Memory B cell (primary cell): ENCODE data around the gene SEC14L2.
"Not testable (repeated sequence)": the region's sequence is repeated elsewhere in the genome, so short reads cannot be mapped to it uniquely, and the experiment has no call there.

Experiments used
- ATAC-seq: fragments of 150-1000 bp; cut with Tn5 transposase; 2 replicates; pipeline ENCODE4 v1.10.0; 2021; ENCODE audit warnings: low read depth, mild to moderate bottlenecking, moderate library complexity
- DNase-seq, 2 donors: peaks; one replicate each; pipeline ENCODE4 v3.0.0; 2022; ENCODE audit warnings: low spot score in 2 of 2
- H3K27ac Mint-ChIP-seq: one replicate; pipeline ENCODE4 v1.8.0; 2022; ENCODE audit warnings: mild to moderate bottlenecking, moderate library complexity, mixed read lengths
- H3K27me3 Mint-ChIP-seq: one replicate; pipeline ENCODE4 v1.8.0; 2022; ENCODE audit warnings: mixed read lengths
- H3K36me3 Mint-ChIP-seq: one replicate; pipeline ENCODE4 v1.8.0; 2022; ENCODE audit warnings: mild to moderate bottlenecking, mixed read lengths
- H3K4me1 Mint-ChIP-seq: one replicate; pipeline ENCODE4 v1.8.0; 2022; ENCODE audit warnings: mixed read lengths
- H3K4me3 Mint-ChIP-seq: one replicate; pipeline ENCODE4 v1.8.0; 2022; ENCODE audit warnings: mild to moderate bottlenecking, moderate library complexity, mixed read lengths
- H3K9me3 Mint-ChIP-seq: one replicate; pipeline ENCODE4 v1.8.0; 2022; ENCODE audit warnings: mixed read lengths

Gene SEC14L2

DNA sequence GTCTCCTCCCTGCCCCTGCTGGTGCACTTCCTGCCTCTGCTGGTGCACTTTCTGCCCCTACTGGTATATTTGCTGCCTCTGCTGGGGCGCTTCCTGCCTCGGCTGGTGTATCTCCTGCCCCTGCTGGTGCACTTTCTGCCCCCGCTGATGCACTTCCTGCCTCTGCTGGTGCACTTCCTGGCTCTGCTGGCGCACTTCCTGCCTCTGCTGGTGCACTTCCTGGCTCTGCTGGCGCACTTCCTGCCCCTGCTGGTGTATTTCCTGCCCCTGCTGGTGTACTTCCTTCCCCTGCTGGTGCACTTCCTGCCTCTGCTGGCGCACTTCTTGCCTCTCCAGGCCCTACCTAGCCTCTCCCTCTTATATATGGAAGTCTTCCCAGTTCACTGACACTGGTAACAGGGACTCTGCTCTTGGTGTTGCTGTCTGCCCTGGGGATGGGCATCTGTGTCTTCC, 38.9 kb downstream of the SEC14L2 start:
- peaks cover 17% of the 10 kb centered on the region for H3K36me3 Mint-ChIP-seq

DNA sequence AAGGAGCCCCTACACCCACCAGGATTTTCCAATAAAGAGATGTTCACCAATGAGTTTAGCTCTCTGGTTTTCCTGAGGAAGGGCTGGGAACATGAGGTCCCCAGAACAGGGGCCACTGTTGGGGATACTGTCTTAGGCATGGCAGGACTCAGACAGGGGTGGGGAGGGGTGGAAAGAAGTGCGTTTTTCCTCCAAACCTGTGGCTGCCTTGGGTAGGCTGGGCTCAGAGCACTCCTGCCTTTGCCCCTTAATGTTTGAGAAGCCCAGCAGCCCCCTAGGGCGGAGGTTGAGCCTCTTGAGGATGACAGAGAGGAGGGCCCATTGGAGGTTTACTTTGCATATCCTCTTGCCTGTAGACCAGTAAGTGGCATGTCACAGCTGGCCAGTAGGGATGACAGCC, 39.4 kb downstream of the SEC14L2 start:
- peaks cover 21% of the 10 kb centered on the region for H3K27me3 Mint-ChIP-seq
- peak overlapping the region; percentile 78 for H3K4me3 Mint-ChIP-seq
- peaks cover 14% of the 10 kb centered on the region for H3K9me3 Mint-ChIP-seq
- H3K27ac Mint-ChIP-seq, result peak overlapping the region; percentile 98
- peaks cover 9% of the 10 kb centered on the region for H3K4me1 Mint-ChIP-seq
- H3K36me3 Mint-ChIP-seq, result peaks cover 17% of the 10 kb centered on the region
- DNase-seq, result no peak
- ATAC-seq, result no peak

More for the DNA sequence above, 38.9 kb downstream of the SEC14L2 start:
- Mint-ChIP-seq H3K27me3 (peaks cover 17% of the 10 kb centered on the region), H3K27ac (peak overlapping the region; percentile 98), H3K4me3 (peak overlapping the region; percentile 78), H3K4me1 (peaks cover 9% of the 10 kb centered on the region), H3K9me3 (peaks cover 14% of the 10 kb centered on the region)
- DNase-seq (peak; percentile 41 to 68), ATAC-seq (peak; percentile 90)

DNA sequence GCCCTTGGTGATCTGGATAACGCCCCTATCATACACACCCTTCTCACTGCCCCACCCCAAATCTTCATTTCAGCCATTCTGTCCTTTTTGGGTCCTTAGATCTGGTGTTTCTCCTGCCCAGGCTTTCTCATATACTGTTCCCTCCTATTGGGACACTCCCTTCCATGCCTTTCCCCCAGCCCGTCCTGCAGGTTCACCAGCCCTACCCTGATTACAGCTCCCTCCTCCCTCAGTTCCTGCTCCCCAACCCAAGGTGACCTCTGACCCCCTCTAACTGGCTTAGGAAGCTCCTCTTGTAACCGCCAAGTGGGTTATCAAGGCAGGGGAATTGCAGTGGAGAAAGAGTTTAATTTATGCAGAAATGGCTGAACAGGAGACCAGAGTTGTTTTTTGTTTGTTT, 41.7 kb downstream of the SEC14L2 start:
- ATAC-seq, result no peak
- Mint-ChIP-seq H3K4me1 (peaks cover 15% of the 10 kb centered on the region), H3K9me3 (peaks cover 18% of the 10 kb centered on the region), H3K27ac (peak overlapping the region; percentile 33), H3K4me3 (no peak overlapping the region), H3K36me3 (peaks cover 19% of the 10 kb centered on the region), H3K27me3 (peaks cover 29% of the 10 kb centered on the region)
- DNase-seq, result no peak

GRCh38 chr22:30439226-30439625, 42.4 kb downstream of the SEC14L2 start:
- peaks cover 18% of the 10 kb centered on the region for H3K9me3 Mint-ChIP-seq
- peaks cover 19% of the 10 kb centered on the region for H3K36me3 Mint-ChIP-seq

DNA sequence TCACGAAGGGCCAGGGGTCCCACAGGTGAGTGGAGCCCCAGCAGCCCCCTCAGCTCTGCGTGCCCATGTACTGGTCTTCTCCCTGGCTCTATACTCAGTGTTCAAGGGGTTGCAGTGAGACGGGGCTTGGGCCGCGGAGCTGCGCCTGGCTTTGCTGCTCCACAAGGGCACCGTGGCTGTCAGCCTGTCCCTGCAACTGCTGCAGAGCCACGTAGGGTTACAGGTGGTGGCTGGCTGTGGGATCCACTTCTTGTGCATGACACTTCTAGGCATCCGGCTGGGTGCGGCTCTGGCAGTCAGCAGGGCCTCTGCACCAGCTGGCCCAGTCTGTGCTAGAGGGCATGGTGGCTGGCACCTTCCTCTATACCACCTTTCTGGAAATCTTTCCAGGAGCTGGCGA, 43.0 kb downstream of the SEC14L2 start:
- Mint-ChIP-seq H3K27me3 (peaks cover 31% of the 10 kb centered on the region), H3K4me1 (peaks cover 15% of the 10 kb centered on the region), H3K9me3 (peaks cover 16% of the 10 kb centered on the region), H3K4me3 (no peak overlapping the region), H3K36me3 (peaks cover 19% of the 10 kb centered on the region), H3K27ac (no peak overlapping the region)
- ATAC-seq (no peak), DNase-seq (no peak)

More at GRCh38 chr22:30439226-30439625, 42.4 kb downstream of the SEC14L2 start:
- Mint-ChIP-seq H3K4me1 (peaks cover 15% of the 10 kb centered on the region), H3K4me3 (no peak overlapping the region), H3K27me3 (peaks cover 31% of the 10 kb centered on the region), H3K27ac (no peak overlapping the region)
- no peak for DNase-seq
- ATAC-seq, result no peak

- H3K27ac Mint-ChIP-seq, result no peak overlapping the region
- DNase-seq (no peak), ATAC-seq (no peak)
- peaks cover 6% of the 10 kb centered on the region for H3K4me1 Mint-ChIP-seq
- H3K36me3 Mint-ChIP-seq, result peaks cover 9% of the 10 kb centered on the region
- H3K4me3 Mint-ChIP-seq, result no peak overlapping the region
- peaks cover 33% of the 10 kb centered on the region for H3K27me3 Mint-ChIP-seq
- peaks cover 8% of the 10 kb centered on the region for H3K9me3 Mint-ChIP-seq
Observed at GRCh38 chr22:30441088-30441487, 44.3 kb downstream of the SEC14L2 start.

DNA sequence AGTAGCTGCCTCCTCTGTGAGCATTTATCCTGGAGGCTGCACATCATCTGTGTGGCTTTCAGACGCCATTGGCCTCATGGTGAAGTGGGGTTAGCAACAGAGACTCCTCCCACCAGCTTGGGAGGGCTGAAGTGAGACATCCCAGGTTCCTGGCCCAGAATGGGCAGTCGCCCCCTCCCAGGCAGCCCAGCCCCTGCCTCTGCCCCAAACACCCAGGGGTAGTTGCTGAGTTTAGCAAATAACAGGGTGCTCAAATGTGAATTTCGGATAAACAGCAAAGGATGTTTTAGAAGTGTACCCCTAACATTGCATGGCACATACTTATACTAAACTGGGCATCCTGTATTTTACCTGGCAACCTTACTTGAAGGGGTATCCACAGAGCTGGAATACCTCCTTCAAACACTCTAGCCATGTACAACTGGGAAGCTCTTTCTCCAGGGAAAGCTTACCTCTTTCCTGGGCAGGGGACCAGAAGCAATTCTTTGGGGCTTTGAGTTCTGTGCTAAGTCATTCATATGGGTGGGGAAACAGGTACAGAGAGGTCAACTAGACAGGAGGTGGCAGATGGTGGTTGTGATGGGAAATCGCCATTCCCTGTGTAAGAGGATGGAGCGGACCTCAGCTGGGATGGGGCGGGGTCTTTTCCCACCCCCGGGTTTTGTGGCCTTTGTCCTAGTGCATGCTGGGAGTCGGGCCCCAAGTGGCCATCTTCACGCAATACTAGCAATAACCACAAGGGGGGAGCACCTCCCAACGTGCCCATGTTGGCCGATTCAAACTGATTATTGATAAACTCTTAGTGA, 48.0 kb downstream of the SEC14L2 start:
- no peak overlapping the region for H3K27ac Mint-ChIP-seq
- peak in 1 of 2 donors; percentile 36 for DNase-seq
- peak; percentile 15 for ATAC-seq

GRCh38 chr22:30445438-30446145, 48.8 kb downstream of the SEC14L2 start:
- peaks cover 35% of the 10 kb centered on the region for H3K27me3 Mint-ChIP-seq
- ATAC-seq (no peak), DNase-seq (no peak)
- H3K36me3 Mint-ChIP-seq, result peaks cover 2% of the 10 kb centered on the region
- H3K27ac Mint-ChIP-seq, result no peak overlapping the region
- no peak overlapping the region for H3K4me3 Mint-ChIP-seq
- peaks cover 4% of the 10 kb centered on the region for H3K9me3 Mint-ChIP-seq
- H3K4me1 Mint-ChIP-seq, result peaks cover 6% of the 10 kb centered on the region

More for the DNA sequence above, 48.0 kb downstream of the SEC14L2 start:
- peaks cover 39% of the 10 kb centered on the region for H3K27me3 Mint-ChIP-seq
- H3K9me3 Mint-ChIP-seq, result peaks cover 4% of the 10 kb centered on the region
- H3K36me3 Mint-ChIP-seq, result peaks cover 5% of the 10 kb centered on the region
- no peak overlapping the region for H3K4me3 Mint-ChIP-seq
- peaks cover 6% of the 10 kb centered on the region for H3K4me1 Mint-ChIP-seq

- DNase-seq (no peak), ATAC-seq (no peak)
- Mint-ChIP-seq H3K27ac (no peak overlapping the region), H3K36me3 (peaks cover 2% of the 10 kb centered on the region), H3K9me3 (peaks cover 4% of the 10 kb centered on the region), H3K4me1 (peaks cover 4% of the 10 kb centered on the region), H3K27me3 (peaks cover 41% of the 10 kb centered on the region), H3K4me3 (no peak overlapping the region)
Observed at GRCh38 chr22:30447656-30448055, 50.8 kb downstream of the SEC14L2 start.

DNA sequence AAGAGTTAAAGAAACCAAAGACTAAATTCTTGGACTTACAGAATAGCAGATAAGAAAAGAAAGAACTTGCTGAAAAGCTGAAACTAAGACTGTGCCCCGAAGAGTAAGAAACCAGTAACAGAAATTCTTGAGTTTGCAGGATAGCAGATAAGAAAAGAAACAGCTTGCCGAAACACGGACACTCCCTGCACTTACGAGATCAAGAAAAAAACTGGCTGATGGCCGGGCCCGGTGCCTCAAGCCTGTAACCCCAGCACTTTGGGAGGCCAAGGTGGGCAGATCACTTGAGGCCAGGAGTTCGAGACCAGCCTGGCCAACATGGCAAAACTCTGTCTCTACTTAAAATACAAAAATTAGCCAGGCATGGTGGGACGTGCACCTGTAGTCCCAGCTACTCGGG, 54.7 kb downstream of the SEC14L2 start:
- H3K27me3 Mint-ChIP-seq, result peaks cover 27% of the 10 kb centered on the region
- not testable (repeated sequence) for H3K9me3 Mint-ChIP-seq, H3K27ac Mint-ChIP-seq, DNase-seq, H3K4me3 Mint-ChIP-seq, ATAC-seq, H3K36me3 Mint-ChIP-seq, H3K4me1 Mint-ChIP-seq

GRCh38 chr22:30452861-30453260, 56.0 kb downstream of the SEC14L2 start:
- peaks cover 25% of the 10 kb centered on the region for H3K27me3 Mint-ChIP-seq
- H3K4me3 Mint-ChIP-seq, result no peak overlapping the region
- ATAC-seq (no peak), DNase-seq (no peak)
- H3K9me3 Mint-ChIP-seq, result peaks cover 5% of the 10 kb centered on the region
- H3K36me3 Mint-ChIP-seq, result no peaks in the 10 kb centered on the region
- no peak overlapping the region for H3K27ac Mint-ChIP-seq
- H3K4me1 Mint-ChIP-seq, result no peaks in the 10 kb centered on the region

DNA sequence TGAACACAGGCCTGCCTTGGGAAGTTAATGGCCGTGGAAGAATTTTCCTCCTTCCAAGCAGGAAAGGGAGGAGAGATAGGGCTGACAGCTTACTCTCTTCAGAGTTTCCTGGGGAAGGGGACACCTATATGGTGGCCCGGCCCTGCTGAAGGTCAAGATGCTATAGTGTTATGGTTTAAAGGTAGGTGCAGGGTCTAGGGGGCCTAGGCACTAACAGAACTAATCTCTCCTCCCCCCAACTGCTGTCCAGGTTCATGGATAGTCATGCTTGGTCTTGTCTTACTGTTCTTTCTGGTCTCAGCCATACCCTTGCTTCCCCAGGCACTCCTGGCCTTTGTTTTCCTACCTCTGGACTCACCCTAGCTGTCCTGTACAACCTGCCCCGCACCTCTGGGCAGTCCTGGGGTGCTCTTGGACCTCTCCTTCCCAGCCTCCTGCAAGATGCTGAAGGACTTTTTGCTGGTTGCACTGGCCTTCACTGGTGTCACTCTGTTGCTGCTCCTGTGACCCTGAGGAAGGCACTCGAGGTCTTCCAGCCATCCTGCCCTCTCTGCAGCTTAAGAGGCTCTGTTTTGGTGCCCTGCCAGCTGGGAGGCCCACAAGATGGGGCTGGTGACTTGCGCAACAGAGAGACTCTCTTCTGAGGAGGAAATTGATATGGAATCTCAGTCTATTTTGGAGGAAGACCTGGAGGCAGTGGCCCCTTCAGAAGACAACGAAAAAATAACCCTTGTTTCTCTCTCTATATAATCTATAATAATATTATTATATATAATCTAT, 57.1 kb downstream of the SEC14L2 start:
- ATAC-seq (no peak), DNase-seq (no peak)
- Mint-ChIP-seq H3K36me3 (no peaks in the 10 kb centered on the region), H3K4me1 (no peaks in the 10 kb centered on the region), H3K4me3 (no peak overlapping the region), H3K27me3 (peaks cover 22% of the 10 kb centered on the region), H3K9me3 (peaks cover 5% of the 10 kb centered on the region), H3K27ac (no peak overlapping the region)

- H3K27me3 Mint-ChIP-seq, result peaks cover 26% of the 10 kb centered on the region
- ATAC-seq (no peak), DNase-seq (no peak)
- peaks cover 2% of the 10 kb centered on the region for H3K4me1 Mint-ChIP-seq
- H3K36me3 Mint-ChIP-seq, result no peaks in the 10 kb centered on the region
- H3K27ac Mint-ChIP-seq, result no peak overlapping the region
- no peak overlapping the region for H3K4me3 Mint-ChIP-seq
- H3K9me3 Mint-ChIP-seq, result peaks cover 5% of the 10 kb centered on the region
Observed at GRCh38 chr22:30455075-30455840, 58.4 kb downstream of the SEC14L2 start.
